GM12878 (cell line): Measurements from ENCODE around the gene SPOCD1.

Source experiments
- CREB1 ChIP-seq: IDR thresholded peaks from 2 replicates; pipeline ENCODE4 v1.6.1; 2012; ENCODE audit warnings: low read depth, mild to moderate bottlenecking, inconsistent platforms
- CTCF ChIP-seq, 3 experiments: IDR thresholded peaks in 2 of 3; conservative IDR thresholded peaks in 1 of 3; 2 replicates each; pipeline ENCODE4 v1.5.1; 2011; ENCODE audit warnings: low read depth in 3 of 3, low read length in 3 of 3, mild to moderate bottlenecking in 3 of 3, control low read depth in 2 of 3, moderate library complexity in 2 of 3, inconsistent platforms in 1 of 3, mixed read lengths in 1 of 3; ENCODE audit not compliant: control insufficient read depth in 2 of 3, insufficient read depth in 1 of 3; ENCODE audit errors: extremely low read depth in 1 of 3
- DPF2 ChIP-seq: fragments of 450-650 bp; IDR thresholded peaks from 2 replicates; pipeline ENCODE4 v1.6.1; 2017; ENCODE audit warnings: mild to moderate bottlenecking
- EZH2 ChIP-seq: IDR thresholded peaks from 2 replicates; pipeline ENCODE4 v1.6.1; 2012; ENCODE audit warnings: low read depth, mild to moderate bottlenecking, control low read depth, inconsistent platforms, low read length, borderline replicate concordance; ENCODE audit not compliant: control insufficient read depth
- FOXM1 ChIP-seq: IDR thresholded peaks from 2 replicates; pipeline ENCODE4 v1.6.1; 2012; ENCODE audit warnings: low read depth, mild to moderate bottlenecking, inconsistent platforms, low read length, moderate library complexity
- MEF2A ChIP-seq: IDR thresholded peaks from 2 replicates; pipeline ENCODE4 v1.6.1; 2011; ENCODE audit warnings: low read depth, mild to moderate bottlenecking, low read length, moderate library complexity; ENCODE audit not compliant: insufficient read depth
- PBX3 ChIP-seq: IDR thresholded peaks from 2 replicates; pipeline ENCODE4 v1.6.1; 2011; ENCODE audit warnings: mild to moderate bottlenecking, low read depth, low read length, moderate library complexity; ENCODE audit not compliant: insufficient replicate concordance
- SIX5 ChIP-seq: IDR thresholded peaks from 2 replicates; pipeline ENCODE4 v1.6.1; 2011; ENCODE audit warnings: mild to moderate bottlenecking, low read depth, low read length, moderate library complexity; ENCODE audit not compliant: severe bottlenecking
- TCF12 ChIP-seq: IDR thresholded peaks from 2 replicates; pipeline ENCODE4 v1.6.1; 2011; ENCODE audit warnings: low read depth, mild to moderate bottlenecking, low read length
- TF ChIP-seq, protein P1 (sequence below): IDR thresholded peaks from 2 replicates; pipeline ENCODE4 v1.6.1; 2012; ENCODE audit warnings: low read depth, low read length, improper control_type of control experiment

GRCh38 chr1:31771891-31772668 is 43.7 kb downstream of the SPOCD1 start:
- no peak for TF ChIP-seq SIX5
- TF ChIP-seq MEF2A: no peak
- no peak for TF ChIP-seq CTCF (IDR thresholded peaks at IDR 0.05 in 2 of 3, conservative IDR thresholded peaks at IDR 0.05 in 1 of 3; ENCODE audit: control insufficient read depth in 2 of 3, extremely low read depth in 1 of 3, insufficient read depth in 1 of 3, low read depth in 3 of 3, low read length in 3 of 3)
- TF ChIP-seq EZH2: 0 out of 2 replicates have a peak, but pooled peaks have one; percentile 6
- TF ChIP-seq DPF2: no peak
- no peak for TF ChIP-seq FOXM1
- TF ChIP-seq, protein P1, sequence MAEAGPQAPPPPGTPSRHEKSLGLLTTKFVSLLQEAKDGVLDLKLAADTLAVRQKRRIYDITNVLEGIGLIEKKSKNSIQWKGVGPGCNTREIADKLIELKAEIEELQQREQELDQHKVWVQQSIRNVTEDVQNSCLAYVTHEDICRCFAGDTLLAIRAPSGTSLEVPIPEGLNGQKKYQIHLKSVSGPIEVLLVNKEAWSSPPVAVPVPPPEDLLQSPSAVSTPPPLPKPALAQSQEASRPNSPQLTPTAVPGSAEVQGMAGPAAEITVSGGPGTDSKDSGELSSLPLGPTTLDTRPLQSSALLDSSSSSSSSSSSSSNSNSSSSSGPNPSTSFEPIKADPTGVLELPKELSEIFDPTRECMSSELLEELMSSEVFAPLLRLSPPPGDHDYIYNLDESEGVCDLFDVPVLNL: peak; percentile 34; the same call in 1 of the 2 replicates
- TF ChIP-seq PBX3: no peak
- no peak for TF ChIP-seq CREB1
- TF ChIP-seq TCF12: no peak
